OCI-M2 (cell line): ENCODE data around the gene SHISAL2B.
"Not testable (repeated sequence)": the region's sequence is repeated elsewhere in the genome, so short reads cannot be mapped to it uniquely, and the experiment has no call there.

Source experiments
- DNase-seq: peaks from one replicate; lab custom pipeline; 2025; ENCODE audit not compliant: unreplicated experiment; lab: John Stamatoyannopoulos, UW

Gene SHISAL2B

DNA sequence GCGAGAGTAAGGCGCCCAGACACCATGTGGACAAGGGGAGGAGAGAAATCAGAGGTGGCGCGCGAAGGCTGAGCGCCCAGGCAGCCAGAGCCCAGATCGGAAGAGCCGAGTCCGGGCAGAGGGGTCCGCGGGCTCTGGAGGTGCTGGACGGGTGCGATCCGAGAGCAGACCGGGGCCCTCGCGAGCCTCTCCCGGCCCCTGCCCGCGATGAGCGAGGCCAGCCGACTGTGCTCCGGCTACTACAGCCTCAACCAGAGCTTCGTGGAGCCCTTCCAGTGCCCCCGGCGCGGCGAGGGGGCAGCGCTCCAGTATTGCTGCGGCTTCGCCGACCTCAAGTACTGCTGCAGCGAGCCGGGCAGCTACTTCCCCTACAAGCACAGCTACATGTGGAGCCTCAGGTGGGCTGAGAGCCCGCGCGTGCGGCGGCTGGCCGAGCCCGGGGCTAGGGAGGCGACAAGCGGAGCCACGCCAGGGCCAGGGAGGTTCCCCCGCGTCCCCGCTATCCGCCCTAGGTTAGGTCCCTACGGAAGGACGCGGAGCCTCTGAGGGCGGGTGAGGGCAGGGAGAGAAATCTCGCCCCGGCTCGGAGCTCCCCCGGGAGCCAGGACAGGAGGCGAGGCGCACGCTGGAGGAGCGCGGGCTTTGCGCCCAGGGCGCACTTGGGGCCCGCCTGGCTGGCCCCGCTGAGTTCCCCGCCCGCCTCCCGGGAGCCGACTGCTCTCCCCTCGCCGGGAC, at the start of gene SHISAL2B:
Gene SHISAL2B (plus strand): TSS at position 87 of the 735 bp plus-strand sequence. CDS start 121 bp downstream, at position 208.
- no peak for DNase-seq

DNA sequence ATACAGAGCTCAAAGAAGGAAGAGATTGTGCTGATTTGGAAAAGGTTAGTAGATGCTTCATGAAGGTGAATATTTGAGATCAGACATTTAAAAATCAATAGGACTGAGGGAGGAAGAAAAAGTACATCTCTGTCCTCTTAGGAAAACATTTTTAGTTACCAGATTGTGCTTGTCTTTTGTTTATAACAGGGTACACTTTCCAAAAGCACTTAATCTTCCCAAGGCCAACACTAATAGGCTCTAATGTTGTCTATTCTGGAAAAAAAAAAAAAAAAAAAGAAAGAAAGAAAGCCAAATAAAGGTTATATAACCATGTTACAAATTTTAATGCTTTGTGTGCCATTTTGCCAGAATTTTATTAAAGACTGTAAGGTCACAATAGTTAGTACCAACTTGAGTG, 45.5 kb upstream of the SHISAL2B start:
- DNase-seq, result no peak

DNA sequence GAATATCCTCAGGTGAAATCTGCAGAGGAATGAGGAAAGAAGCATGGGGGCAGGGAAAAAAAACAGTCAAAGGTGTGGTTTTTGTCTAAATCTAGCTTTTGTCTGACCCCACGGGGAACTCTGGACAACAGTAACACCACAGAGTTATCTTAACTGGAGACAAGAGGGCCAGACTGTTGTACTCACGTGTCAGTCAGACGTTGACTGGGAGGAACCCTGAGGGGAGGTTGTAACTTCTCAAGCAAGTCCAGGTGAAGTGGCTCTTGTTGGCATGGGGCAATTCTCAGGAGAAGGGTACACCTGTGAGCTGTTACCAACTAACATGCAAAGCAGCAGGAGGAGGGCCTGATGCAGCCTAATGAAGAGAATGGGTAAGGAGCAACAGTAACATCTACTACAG, 44.1 kb upstream of the SHISAL2B start:
- no peak for DNase-seq

DNA sequence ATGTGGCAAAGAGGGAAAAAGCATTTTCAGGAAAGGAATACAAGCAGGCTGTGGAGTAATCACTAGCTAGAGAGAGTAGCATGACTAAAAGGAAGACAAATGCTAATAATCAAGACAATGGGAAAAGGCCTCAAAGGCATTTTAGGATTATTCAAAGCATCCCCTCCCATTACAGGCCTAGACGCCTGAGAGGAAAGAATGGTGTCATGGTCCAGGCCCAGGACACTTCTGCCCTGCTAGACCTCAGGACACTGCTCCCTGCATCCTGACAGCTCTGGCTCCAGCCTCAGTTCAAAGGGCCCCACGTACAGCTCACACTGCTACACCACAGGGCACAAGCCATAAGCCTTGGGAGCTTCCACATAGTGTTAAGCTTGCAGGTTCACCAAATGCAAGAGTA, 40.8 kb upstream of the SHISAL2B start:
- no peak for DNase-seq

DNA sequence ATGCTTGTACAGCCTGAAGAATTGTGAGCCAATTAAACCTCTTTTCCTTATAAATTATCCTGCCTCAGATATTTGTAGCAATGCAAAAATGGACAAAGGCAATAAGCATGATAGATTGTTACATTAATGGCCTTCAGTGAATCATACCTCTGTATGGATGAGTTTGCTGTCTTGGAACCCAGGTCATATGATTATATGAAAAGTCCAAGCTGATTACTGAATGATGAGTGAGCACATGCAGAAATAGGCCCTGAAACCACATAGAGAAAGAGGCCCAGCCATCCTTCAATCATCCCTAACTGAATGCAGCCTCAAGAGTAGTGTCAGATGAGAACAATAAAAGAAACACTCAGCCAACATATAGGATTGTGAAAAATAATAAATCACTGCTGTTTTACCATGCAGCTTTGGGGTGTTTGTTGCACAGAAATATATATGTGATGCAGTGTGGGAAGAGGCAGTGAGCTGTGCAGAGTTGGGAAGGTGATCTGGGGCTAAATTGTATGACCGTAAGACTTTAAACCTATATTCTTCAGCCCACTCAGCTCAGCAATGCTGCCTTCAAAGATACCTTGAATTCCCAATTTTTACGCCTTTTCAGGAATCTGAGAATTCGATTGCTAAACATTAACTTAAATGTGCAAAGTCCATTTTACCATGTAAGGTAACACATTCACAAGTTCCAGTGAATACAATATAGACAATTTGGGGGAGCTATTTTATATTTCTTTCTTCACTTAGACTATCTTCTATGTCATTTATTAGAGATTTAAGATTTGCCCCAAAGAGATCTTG, 36.3 kb upstream of the SHISAL2B start:
- DNase-seq, result no peak

DNA sequence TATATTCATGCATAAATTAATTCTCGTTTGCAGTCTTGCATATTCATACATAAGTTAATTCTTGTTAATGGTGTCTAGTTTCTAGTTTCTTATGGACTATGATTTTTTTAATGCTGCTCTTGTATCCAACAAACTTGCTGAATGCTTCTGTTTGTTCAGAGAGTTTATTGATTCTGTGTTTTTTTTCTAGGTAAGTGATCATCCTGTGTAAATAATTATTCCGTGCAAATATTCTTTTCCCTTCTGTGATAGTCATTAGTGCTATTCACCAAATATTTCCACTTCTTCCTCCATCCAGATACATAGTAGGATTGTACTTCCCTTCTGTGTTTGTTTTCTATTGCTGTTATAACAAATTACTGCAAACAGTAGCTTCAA, 35.8 kb upstream of the SHISAL2B start:
- DNase-seq, result no peak

DNA sequence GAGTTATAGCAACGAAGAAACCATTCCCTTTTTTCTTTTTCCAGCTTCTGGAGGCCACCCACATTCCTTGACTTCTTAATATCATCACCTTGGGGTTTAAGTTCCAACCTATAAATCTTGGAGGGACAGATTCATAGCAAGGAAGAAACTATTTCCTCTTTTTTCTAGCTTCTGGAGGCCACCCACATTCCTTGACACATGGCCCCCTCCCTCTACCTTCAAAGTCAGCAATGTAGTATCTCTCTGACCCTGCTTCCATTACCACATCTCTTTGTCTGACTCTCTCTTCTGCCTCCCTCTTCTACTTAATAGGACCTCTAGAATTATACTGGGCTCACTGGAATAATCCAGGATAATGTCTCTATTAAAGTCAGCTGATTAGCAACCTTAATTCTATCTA, 34.7 kb upstream of the SHISAL2B start:
- DNase-seq, result no peak

DNA sequence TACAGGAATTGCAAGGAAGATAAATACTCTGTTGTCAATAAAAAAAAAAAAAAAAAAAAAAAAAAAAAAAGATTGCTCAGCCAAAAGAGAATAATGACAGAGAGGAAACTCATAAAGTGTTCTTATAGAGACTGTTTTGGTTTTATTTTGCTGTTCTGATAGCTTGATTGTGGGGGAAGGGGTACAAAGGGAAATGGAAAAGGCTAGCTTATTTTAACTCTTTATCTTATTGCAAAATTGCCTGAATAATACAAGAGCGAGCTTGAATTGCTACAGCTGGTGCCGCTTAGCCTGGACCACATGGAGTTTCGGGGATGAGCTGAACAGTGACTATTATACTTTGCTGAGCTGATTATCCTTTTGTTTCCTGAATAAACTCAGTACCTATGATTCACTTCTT, 31.0 kb upstream of the SHISAL2B start:
- DNase-seq, result no peak

DNA sequence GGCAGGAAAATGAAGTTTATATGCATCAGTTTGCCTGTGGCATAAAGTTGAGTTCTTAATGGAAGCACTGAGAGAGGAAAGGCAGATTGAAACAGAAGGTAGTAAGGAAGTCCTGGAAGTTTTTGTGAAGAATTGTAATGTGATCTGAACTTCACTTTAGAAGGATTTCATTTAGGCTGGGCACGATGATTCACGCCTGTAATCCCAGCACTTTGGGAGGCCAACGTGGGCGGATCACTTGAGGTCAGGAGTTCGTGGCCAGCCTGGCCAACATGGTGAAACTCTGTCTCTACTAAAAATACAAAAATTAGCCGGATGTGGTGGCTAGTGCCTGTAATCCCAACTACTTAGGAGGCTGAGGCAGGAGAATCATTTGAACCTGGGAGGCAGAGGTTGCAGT, 27.1 kb upstream of the SHISAL2B start:
- not testable (repeated sequence) for DNase-seq

DNA sequence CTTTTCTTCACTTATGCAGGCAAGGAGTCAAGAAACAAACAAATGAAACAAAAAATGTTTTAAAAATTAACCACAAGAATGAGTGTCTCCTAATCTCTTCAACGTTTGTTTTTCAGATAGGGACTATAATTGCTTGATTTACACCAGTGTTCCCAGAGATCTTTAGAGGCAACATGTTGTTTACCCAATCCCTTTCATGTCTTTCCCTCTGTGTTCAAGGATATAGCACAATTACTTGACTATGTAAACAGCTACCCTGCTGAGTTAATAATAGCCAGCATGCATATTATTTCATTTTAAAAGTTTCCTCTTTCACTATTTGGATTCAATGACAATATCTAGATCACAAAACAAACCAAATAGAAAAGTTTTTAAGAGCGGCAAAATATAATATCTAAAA, 25.1 kb upstream of the SHISAL2B start:
- no peak for DNase-seq

DNA sequence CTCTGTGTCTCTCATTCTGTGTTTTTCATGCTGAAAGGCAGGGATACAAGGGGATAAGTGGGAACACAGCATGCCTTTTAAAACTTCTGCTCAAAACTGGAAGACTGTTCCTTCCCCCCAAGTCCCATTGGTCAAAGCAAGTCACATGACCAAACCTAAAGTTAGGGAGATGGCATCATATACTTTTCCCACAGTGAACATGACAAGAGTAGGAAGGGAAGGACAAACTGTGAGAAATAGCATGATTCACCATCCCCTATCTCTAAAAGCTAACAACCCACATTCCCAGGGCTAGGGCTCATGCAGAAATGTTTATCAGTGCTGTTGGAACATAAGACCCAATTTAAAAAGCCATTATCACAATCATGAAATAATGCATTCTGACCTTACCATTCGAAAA, 24.2 kb upstream of the SHISAL2B start:
- no peak for DNase-seq

DNA sequence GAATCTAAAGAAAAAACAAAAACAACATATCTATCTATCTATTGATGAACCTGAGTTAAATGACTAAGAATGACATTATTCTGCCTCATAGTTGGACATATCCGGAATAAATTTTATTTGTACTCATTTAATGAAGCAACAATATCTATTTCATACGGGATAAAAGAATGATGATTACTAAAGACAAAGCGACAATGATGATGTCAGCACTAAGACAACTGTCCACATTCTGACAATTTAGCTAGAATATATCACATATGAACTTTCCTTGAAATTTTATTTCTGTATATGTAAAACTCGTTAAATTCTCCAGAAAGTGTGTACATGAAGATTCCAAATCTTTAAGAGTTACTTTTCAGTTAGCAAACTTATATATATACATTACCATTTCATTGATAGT, 23.2 kb upstream of the SHISAL2B start:
- DNase-seq, result no peak

DNA sequence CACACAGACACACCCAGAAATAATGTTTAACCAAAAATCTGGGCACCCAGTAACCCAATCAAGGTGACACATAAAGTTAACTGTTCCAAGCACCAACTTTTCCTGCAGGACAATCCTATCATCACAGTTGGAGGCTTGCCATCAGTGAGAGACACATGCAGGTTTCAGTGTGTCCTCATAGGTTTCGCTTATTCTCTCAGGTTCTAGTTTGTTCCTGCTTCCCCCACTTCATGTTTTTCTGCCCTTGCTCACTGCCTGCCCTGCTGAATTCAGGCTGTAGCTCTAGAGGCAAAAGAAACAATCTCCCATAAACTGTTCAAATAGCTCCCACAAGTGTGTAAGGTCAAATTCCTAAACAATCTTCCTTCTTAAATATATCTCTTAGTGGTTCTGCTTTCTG, 20.0 kb upstream of the SHISAL2B start:
- no peak for DNase-seq

DNA sequence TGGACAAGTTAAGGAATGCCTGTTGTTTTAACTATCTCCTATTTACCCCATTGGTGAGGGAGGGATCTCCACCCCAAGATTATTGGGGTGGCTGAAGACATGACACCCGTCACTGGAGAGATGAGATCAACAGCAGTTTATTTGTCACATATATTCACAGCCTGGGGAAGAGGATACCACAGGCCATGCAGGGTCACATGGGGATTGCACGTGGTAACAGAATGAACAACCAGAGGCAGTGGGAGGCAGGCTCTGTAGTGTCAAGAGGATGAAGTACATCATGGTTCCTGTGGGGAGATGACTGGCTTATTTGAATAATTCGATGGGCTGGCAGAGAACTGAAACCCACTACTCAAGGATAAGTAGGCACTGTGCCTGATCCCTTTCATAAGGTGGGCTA, 18.6 kb upstream of the SHISAL2B start:
- no peak for DNase-seq

DNA sequence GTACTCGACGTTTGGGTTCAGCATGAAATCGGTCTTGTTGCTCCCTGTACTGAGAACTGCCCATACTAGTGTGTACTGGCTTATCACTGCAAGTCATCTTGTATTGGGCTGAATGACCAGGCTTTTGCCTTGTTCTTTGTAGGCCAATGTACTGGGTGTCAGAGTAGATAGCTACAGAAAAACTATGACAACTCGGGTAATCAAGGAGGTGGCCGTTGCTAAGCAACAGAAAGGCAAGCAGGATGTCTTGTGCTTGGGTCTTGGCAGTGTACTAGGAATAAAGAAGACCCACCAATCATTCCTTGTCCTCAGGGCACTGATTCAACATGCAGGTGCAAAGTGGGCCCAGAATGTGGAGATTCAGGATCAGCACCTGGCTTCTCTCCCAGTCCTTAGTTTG, 11.9 kb upstream of the SHISAL2B start:
- DNase-seq, result no peak

DNA sequence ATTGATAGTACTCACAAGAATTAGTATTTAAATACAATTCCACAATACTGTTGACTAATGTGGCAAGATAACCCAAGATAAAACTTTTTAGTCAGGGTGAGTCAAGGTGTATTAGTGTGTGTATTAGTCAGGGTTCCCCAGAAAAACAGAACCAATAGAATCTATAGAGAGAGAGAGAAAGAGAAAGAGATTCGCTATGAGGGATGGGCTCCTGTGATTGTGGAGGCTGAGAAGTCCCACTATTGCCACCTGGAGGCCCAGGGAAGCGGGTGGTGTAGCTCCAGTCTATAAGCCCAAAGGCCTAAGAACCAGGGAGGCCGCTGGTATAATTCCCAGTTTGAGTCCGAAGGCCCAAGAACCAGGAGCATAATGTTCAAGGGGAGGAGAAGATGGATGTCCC, 10.0 kb upstream of the SHISAL2B start:
- DNase-seq, result no peak

DNA sequence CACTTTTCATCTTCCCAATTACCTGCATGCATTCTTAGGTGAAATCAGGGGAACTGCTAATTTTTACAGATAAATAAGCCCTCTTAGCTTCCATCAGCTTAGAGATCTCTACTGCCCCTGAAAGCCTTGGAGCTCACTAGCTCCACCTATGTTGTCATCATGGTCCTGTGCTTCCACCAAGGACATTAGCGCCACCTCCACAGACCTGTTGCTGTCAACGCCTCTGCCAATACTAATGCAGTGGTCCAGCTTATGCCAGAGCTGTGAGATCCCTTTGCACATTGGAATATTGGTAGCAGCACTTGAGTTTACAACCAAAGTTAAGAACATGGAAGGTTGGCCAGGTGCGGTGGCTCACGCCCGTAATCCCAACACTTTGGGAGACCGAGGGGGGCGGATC, 7.7 kb upstream of the SHISAL2B start:
- DNase-seq, result no peak

DNA sequence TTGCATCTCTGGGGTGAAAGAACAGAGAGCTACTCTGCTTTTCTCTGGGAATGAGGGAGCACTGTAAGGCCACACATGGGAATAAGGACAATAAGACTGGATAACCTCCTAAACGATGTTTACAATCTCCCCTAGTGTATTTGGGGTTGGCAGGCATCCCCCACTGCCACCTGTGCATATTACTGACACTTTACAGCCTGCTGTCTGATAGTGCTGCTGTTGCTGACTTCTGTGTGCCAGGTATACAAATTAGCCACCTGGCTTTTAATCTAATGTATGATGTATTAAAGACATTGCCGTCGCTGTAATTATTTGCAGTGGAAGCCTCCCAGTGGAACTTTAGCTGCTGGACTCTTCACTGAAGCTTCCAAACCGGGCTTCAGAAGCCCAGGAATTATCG, 4.4 kb upstream of the SHISAL2B start:
- no peak for DNase-seq

DNA sequence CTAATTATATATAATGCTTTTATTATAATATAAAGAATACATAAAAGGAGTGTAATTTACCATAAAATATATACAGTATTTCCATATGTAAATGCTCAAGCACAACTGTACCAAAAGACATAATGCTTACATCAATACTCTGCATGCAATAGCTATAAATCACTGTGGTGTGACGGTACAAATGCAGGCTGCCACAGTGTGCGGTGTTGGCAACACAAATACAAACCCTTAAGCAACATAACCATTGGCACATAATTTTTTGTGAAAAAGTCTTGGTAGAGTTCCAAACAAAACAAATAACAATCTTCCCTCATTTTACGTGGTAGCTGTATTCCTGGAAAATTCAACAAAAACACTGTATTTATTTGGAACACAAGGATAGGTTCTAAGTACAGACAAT, 1.9 kb upstream of the SHISAL2B start:
- DNase-seq, result no peak

DNA sequence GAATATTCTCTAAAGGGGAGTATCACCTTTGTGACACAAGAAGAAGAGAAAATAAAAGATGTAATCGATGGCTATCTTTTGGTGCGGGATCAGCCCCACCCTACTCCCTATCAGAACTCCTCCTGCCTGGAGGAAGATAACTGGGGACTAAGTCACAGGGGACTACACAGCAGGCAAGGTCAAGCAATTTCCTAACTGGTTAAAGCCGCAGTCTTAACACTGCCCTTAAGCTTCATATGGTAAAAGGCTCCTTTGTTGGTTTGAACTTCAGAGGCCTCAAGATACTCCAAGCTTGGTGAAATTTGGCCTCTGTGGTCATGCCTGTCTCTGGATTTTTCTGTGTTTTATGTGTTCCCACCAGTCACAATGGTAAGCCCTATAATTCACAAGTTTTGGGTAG, 1.3 kb upstream of the SHISAL2B start:
- no peak for DNase-seq

DNA sequence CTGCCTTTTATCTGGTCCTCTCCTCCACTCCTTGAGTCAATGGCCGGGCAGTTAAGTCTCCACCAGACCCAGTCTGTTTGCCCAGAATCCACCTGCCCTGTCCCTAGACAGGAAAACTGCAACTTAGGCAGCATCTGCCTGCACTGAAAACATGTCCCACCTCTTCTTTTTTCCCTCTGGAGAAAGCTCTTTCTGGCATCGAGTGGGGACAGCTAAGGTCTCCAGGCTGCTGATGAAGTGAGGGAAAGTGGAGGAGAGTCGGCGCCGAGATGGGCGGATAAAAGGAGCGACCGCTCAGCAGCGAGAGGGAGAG, 243 bp upstream of the SHISAL2B start:
- DNase-seq, result no peak

DNA sequence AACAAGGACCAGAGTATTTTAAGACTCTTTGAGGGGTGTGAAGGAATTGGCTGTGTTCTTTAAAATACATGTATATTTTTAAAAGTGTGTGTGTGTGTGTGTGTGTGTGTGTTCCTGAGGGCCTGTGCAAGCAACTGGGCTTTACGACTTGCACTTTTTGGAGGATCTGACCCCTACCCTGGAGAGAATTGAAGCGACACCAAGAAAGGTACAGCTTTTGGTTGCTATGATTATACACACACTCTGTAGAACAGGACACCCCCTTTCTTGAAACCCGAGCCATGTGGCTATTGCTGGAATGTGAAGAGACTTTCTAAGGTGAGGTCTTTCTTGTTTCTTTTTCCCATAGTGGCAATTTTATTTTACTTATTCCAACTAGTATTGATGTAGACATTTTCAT, 988 bp downstream of the SHISAL2B start:
- no peak for DNase-seq

DNA sequence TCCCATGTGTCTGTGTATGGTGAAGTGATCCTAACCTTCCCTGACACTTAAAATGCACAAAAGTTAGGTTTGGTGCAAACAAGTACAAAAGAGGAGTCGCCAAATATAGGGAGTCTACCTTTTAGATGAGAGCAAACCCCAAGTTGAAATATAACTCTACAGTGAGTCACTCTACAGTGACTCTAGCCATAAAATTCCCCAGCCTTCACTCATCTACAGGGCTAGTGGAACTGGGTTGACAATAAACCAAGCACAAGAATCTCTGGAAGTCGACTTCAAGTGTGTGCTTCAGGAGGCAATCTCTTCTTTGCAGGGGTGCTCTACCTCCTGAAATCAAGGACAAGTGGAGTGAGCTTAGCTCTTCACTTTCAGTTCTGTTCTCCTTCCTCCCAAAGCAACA, 3.3 kb downstream of the SHISAL2B start:
- no peak for DNase-seq
